OCI-LY1 (cell line): ENCODE measurements around the gene ST3GAL3.

ENCODE experiments used
- H2AFZ ChIP-seq: fragments of 200-600 bp; sonication (generic), shearing (Covaris generic); 2 replicates; pipeline ENCODE4 v1.6.0; 2014; ENCODE audit warnings: antibody characterized with exemption, mild to moderate bottlenecking, low read length
- H3F3A ChIP-seq: fragments of 200-600 bp; sonication (generic), shearing (Covaris generic); 2 replicates; pipeline ENCODE4 v1.6.0; 2014; ENCODE audit warnings: mild to moderate bottlenecking, antibody characterized with exemption, low read length, moderate library complexity; ENCODE audit not compliant: insufficient read depth
- H3K27ac ChIP-seq: fragments of 200-600 bp; sonication (generic); 2 replicates; pipeline ENCODE4 v1.5.1; 2014; ENCODE audit warnings: low read length, mixed run types, mild to moderate bottlenecking, low read depth; ENCODE audit not compliant: poor library complexity, severe bottlenecking
- H3K27me3 ChIP-seq: fragments of 200-600 bp; sonication (generic); 2 replicates; pipeline ENCODE4 v1.6.0; 2014; ENCODE audit warnings: antibody characterized with exemption, mild to moderate bottlenecking, low read length, moderate library complexity; ENCODE audit not compliant: insufficient read depth
- H3K36me3 ChIP-seq: fragments of 200-600 bp; sonication (generic); 2 replicates; pipeline ENCODE4 v1.6.1; 2014; ENCODE audit warnings: mild to moderate bottlenecking, antibody characterized with exemption, low read length, moderate library complexity, mixed read lengths; ENCODE audit not compliant: insufficient read depth
- H3K4me1 ChIP-seq: fragments of 200-600 bp; sonication (generic); 2 replicates; pipeline ENCODE4 v1.5.1; 2014; ENCODE audit warnings: mild to moderate bottlenecking, low read length, moderate library complexity; ENCODE audit not compliant: insufficient read depth, severe bottlenecking
- H3K4me2 ChIP-seq: fragments of 200-600 bp; sonication (generic), shearing (Covaris generic); 2 replicates; pipeline ENCODE4 v1.6.1; 2014; ENCODE audit warnings: low read length
- H3K4me3 ChIP-seq: fragments of 200-600 bp; sonication (generic); 2 replicates; pipeline ENCODE4 v1.5.1; 2014; ENCODE audit warnings: low read length, low read depth, mild to moderate bottlenecking, mixed read lengths; ENCODE audit not compliant: poor library complexity, severe bottlenecking
- H3K79me2 ChIP-seq: fragments of 200-600 bp; shearing (Covaris generic); 2 replicates; pipeline ENCODE4 v1.6.1; 2016; ENCODE audit warnings: mixed run types, low read length, mixed read lengths; ENCODE audit not compliant: insufficient read depth
- H3K9ac ChIP-seq: fragments of 200-600 bp; sonication (generic), shearing (Covaris generic); 2 replicates; pipeline ENCODE4 v1.6.1; 2014; ENCODE audit warnings: mild to moderate bottlenecking, low read length, mixed read lengths
- H3K9me2 ChIP-seq: fragments of 200-600 bp; sonication (generic), shearing (Covaris generic); 2 replicates; pipeline ENCODE4 v1.6.1; 2014; ENCODE audit warnings: low read depth, mild to moderate bottlenecking, low read length, mixed read lengths
- H3K9me3 ChIP-seq: fragments of 200-600 bp; shearing (Covaris generic); 2 replicates; pipeline ENCODE4 v1.6.1; 2014; ENCODE audit warnings: low read length, mixed read lengths
- H4K20me1 ChIP-seq: fragments of 200-600 bp; sonication (generic), shearing (Covaris generic); 2 replicates; pipeline ENCODE4 v1.6.0; 2016; ENCODE audit warnings: mild to moderate bottlenecking, low read length; ENCODE audit not compliant: insufficient read depth
- CTCF ChIP-seq: fragments of 200-600 bp; sonication (generic), shearing (Covaris generic); IDR thresholded peaks from 2 replicates; pipeline ENCODE4 v1.5.1; 2017; ENCODE audit warnings: mild to moderate bottlenecking, antibody characterized with exemption, low read length, moderate library complexity, mixed read lengths
- EZH2 ChIP-seq: fragments of 200-600 bp; sonication (generic), shearing (Covaris generic); IDR thresholded peaks from 2 replicates; pipeline ENCODE4 v1.8.0; 2017; ENCODE audit warnings: borderline replicate concordance, mixed run types, mild to moderate bottlenecking, antibody characterized with exemption, low read length, moderate library complexity, mixed read lengths

ST3GAL3 gene

GRCh38 chr1:43878440-43878839, 171.1 kb downstream of the ST3GAL3 start:
- no peaks in the 10 kb centered on the region for H3K9me2 ChIP-seq
- H3K4me3 ChIP-seq = no peak overlapping the region
- peaks cover 20% of the 10 kb centered on the region for H3K4me1 ChIP-seq
- no peaks in the 10 kb centered on the region for H3K27me3 ChIP-seq
- H3K9ac ChIP-seq = no peak overlapping the region
- TF ChIP-seq EZH2 = no peak
- no peak for TF ChIP-seq CTCF
- no peaks in the 10 kb centered on the region for H3K79me2 ChIP-seq
- no peak overlapping the region for H2AFZ ChIP-seq
- no peaks in the 10 kb centered on the region for H3F3A ChIP-seq
- no peaks in the 10 kb centered on the region for H4K20me1 ChIP-seq
- H3K27ac ChIP-seq = no peak overlapping the region
- H3K36me3 ChIP-seq = no peaks in the 10 kb centered on the region
- no peak overlapping the region for H3K4me2 ChIP-seq
- no peaks in the 10 kb centered on the region for H3K9me3 ChIP-seq

GRCh38 chr1:43878854-43879253, 171.5 kb downstream of the ST3GAL3 start:
- Histone ChIP-seq H3K9ac (no peak overlapping the region), H3K36me3 (no peaks in the 10 kb centered on the region), H3K9me3 (no peaks in the 10 kb centered on the region), H3F3A (no peaks in the 10 kb centered on the region), H3K27ac (no peak overlapping the region), H3K9me2 (no peaks in the 10 kb centered on the region), H3K4me3 (no peak overlapping the region), H4K20me1 (no peaks in the 10 kb centered on the region), H3K79me2 (no peaks in the 10 kb centered on the region), H3K27me3 (no peaks in the 10 kb centered on the region), H2AFZ (no peak overlapping the region), H3K4me1 (peaks cover 21% of the 10 kb centered on the region), H3K4me2 (no peak overlapping the region)
- TF ChIP-seq CTCF = no peak
- no peak for TF ChIP-seq EZH2

GRCh38 chr1:43879414-43879813, 172.1 kb downstream of the ST3GAL3 start:
- no peak overlapping the region for H3K4me3 ChIP-seq
- H3K9ac ChIP-seq = no peak overlapping the region
- no peak overlapping the region for H2AFZ ChIP-seq
- no peak overlapping the region for H3K4me2 ChIP-seq
- TF ChIP-seq EZH2 (no peak), CTCF (no peak)
- peaks cover 21% of the 10 kb centered on the region for H3K4me1 ChIP-seq
- no peaks in the 10 kb centered on the region for H3K79me2 ChIP-seq
- no peaks in the 10 kb centered on the region for H3K27me3 ChIP-seq
- H4K20me1 ChIP-seq = no peaks in the 10 kb centered on the region
- no peaks in the 10 kb centered on the region for H3F3A ChIP-seq
- H3K9me3 ChIP-seq = no peaks in the 10 kb centered on the region
- H3K36me3 ChIP-seq = no peaks in the 10 kb centered on the region
- no peak overlapping the region for H3K27ac ChIP-seq
- no peaks in the 10 kb centered on the region for H3K9me2 ChIP-seq
